Stimulated activated naive B cell treated with anti-CD40 and anti-IgM and Interleukin-4, amounts not matched to agents 10 μg/mL and 1 μg/mL and 100 μg/mL, for 72 hours (primary cell): Measurements from ENCODE around the gene ALCAM.

ENCODE experiments used
- ATAC-seq, 2 donors: fragments of 150-1000 bp; cut with Tn5 transposase; replicated peaks; 2 replicates each; pipeline ENCODE4 v1.10.0; 2021; ENCODE audit warnings: moderate library complexity in 1 of 2
- DNase-seq: peaks from one replicate; pipeline ENCODE4 v3.0.0; 2021
- H3K27ac Mint-ChIP-seq: one replicate; pipeline ENCODE4 v1.8.0; 2022; ENCODE audit warnings: mild to moderate bottlenecking, mixed read lengths
- H3K27me3 Mint-ChIP-seq, 2 donors: one replicate each; pipeline ENCODE4 v1.8.0; 2022; ENCODE audit warnings: mixed read lengths in 2 of 2
- H3K36me3 Mint-ChIP-seq, 2 donors: one replicate each; pipeline ENCODE4 v1.8.0; 2022; ENCODE audit warnings: mixed read lengths in 2 of 2, mild to moderate bottlenecking in 1 of 2
- H3K4me1 Mint-ChIP-seq, 2 donors: one replicate each; pipeline ENCODE4 v1.8.0; 2022; ENCODE audit warnings: mixed read lengths in 2 of 2, mild to moderate bottlenecking in 1 of 2
- H3K4me3 Mint-ChIP-seq, 2 donors: one replicate each; pipeline ENCODE4 v1.8.0; 2022; ENCODE audit warnings: mild to moderate bottlenecking in 2 of 2, mixed read lengths in 2 of 2, moderate library complexity in 1 of 2
- H3K9me3 Mint-ChIP-seq, 2 donors: one replicate each; pipeline ENCODE4 v1.8.0; 2022; ENCODE audit warnings: mixed read lengths in 2 of 2, mild to moderate bottlenecking in 1 of 2

Gene ALCAM

DNA sequence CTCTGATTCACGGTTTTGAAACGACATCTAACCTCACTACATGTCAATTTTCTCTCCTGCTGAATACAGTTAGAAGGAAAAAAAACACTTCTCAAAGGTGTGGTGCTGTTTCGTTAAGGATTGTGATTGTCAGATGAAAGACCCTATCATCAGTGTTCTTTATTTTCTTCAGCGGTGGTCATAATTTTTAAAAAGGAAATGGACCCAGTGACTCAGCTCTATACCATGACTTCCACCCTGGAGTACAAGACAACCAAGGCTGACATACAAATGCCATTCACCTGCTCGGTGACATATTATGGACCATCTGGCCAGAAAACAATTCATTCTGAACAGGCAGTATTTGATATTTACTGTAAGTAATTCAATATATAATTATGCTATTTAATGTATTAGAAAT, 167.8 kb downstream of the ALCAM start:
- DNase-seq (no peak), ATAC-seq (no peak)
- H3K27ac Mint-ChIP-seq = no peak overlapping the region
- no peak overlapping the region for H3K4me3 Mint-ChIP-seq
- H3K36me3 Mint-ChIP-seq = peaks cover 28 to 39% of the 10 kb centered on the region in 2 donors
- H3K4me1 Mint-ChIP-seq = no peaks in the 10 kb centered on the region
- H3K9me3 Mint-ChIP-seq = no peaks in the 10 kb centered on the region
- no peaks in the 10 kb centered on the region for H3K27me3 Mint-ChIP-seq

DNA sequence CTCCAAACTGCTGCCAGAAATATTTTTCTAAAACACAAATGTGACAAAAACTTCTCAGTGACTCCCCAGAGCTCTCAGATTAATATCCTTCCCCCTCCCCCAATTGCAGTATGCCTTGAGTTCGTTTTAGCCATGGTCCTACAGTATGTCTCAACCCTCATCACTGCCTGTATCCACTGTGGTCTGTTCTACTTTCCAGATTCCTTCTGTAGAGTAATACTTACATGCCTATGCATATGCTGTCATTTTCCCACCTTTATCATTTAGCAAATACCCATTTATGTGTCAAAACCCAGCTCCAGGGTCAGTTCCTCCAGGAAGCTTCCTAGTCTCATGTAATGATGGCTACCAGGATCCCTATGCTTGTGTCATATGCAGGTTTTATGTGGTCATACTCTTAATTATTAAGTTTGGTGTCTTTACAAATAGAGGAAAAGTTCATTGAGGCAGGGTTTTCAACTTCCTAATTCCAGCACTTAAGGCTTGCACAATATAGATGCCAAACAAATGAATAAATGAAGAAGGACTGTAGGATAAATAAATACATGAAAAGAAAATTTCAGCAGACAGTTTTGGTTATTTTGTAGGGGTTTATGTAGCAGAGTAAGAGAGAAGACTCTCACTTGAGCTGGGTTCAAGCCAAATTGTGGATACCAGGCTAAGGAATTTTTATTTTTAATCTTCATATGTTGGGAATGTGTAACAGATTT, 170.8 kb downstream of the ALCAM start:
- no peak overlapping the region for H3K27ac Mint-ChIP-seq
- ATAC-seq (no peak), DNase-seq (no peak)
- H3K4me1 Mint-ChIP-seq = no peaks in the 10 kb centered on the region
- H3K9me3 Mint-ChIP-seq = no peaks in the 10 kb centered on the region
- peaks cover 30 to 51% of the 10 kb centered on the region in 2 donors for H3K36me3 Mint-ChIP-seq
- no peaks in the 10 kb centered on the region for H3K27me3 Mint-ChIP-seq
- H3K4me3 Mint-ChIP-seq = no peak overlapping the region

DNA sequence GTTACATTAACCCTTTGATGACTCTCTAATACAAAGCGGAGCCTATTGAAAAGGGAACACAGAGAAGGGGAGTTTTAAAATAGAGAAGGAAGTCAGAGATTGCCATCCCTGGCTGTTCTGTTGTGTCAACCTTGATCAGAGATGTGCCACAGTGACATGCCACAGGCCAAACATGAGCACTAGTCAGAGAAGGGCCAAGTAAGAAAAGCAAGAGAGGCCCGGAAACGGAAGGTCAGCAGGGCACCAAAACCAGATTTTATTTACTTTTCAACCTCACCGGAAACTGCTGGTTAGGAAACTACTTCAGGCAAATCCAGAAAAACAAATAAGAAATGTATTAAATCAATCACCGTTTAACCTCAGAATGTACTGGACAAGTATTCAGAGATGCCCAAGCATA, 171.8 kb downstream of the ALCAM start:
- Mint-ChIP-seq H3K27ac (no peak overlapping the region), H3K4me3 (no peak overlapping the region), H3K4me1 (no peaks in the 10 kb centered on the region), H3K36me3 (peaks cover 34 to 57% of the 10 kb centered on the region in 2 donors), H3K9me3 (no peaks in the 10 kb centered on the region), H3K27me3 (no peaks in the 10 kb centered on the region)
- DNase-seq (no peak), ATAC-seq (no peak)

DNA sequence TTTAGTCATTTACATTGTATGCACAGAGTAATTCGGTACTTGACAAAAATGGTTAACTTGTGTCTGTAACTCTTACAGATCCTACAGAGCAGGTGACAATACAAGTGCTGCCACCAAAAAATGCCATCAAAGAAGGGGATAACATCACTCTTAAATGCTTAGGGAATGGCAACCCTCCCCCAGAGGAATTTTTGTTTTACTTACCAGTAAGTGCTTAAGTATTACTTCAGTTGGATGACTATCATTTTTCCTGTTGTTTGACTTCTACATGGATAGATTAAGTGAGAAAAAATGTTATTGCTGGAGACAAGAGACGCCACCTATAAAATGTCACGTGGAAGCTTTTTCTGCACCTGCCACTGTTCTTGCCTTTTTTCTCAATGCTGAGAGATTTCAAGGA, 173.2 kb downstream of the ALCAM start:
- Mint-ChIP-seq H3K4me3 (no peak overlapping the region), H3K27ac (no peak overlapping the region), H3K4me1 (no peaks in the 10 kb centered on the region), H3K27me3 (no peaks in the 10 kb centered on the region), H3K9me3 (no peaks in the 10 kb centered on the region), H3K36me3 (peaks cover 37 to 63% of the 10 kb centered on the region in 2 donors)
- DNase-seq (no peak), ATAC-seq (no peak)

DNA sequence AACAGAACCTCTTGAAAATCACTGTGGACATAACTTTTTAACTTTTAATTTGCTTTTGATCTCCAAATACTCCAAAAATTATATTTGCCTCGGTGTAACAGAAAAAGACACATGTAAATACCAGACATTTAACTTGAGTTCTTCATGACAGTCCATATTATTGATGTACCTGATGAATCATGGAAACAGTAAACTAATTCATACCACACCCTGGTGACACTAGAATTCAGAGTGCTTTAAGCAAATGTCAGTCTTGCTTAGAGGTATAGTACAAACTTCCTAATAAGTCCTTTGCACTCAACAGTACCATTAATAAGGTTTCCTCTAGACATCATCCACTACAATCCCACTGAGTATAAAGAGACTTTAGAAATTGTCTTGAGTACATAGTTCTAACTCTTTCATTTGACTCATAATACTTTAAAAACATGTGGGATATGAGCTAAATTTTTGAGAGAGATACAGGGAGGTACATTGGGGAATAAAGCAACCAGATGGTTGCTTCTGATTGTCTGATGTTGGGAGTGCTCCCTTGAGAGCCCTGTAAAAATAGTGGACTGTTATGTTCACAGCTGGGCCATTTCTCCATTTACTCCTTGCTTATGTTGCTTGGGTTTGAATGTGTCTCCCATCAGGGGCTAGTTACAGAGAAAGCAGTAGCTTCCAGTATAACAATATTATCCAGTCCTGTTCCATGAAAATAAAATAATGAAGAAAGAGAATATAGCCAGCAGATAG, 175.7 kb downstream of the ALCAM start:
- Mint-ChIP-seq H3K27me3 (no peaks in the 10 kb centered on the region), H3K9me3 (no peaks in the 10 kb centered on the region), H3K27ac (no peak overlapping the region), H3K36me3 (peaks cover 32 to 69% of the 10 kb centered on the region in 2 donors), H3K4me3 (no peak overlapping the region), H3K4me1 (no peaks in the 10 kb centered on the region)
- no peak for DNase-seq
- no peak for ATAC-seq

GRCh38 chr3:105545051-105545450, 178.3 kb downstream of the ALCAM start:
- H3K27ac Mint-ChIP-seq = no peak overlapping the region
- peaks cover 37 to 70% of the 10 kb centered on the region in 2 donors for H3K36me3 Mint-ChIP-seq

DNA sequence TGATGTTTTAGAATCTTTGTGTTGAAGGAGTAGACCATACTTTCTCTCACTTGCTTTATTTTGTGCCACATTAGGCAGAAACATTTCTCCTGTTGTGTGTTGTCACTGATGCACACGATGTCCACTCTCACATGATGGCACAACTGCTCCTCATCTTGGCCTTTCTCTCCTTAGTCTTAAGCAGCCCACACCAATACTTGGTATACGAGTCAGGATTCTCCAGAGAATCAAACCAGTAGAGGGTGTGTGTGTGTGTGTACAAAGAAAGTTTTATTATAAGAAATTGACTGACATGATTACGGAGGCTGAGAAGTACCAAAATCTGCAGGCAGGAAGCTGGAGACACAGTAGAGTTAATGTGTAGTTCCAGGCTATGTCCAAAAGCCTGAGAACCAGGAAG, 187.1 kb downstream of the ALCAM start:
- Mint-ChIP-seq H3K27ac (no peak overlapping the region), H3K4me1 (no peaks in the 10 kb centered on the region), H3K36me3 (peaks cover 26 to 59% of the 10 kb centered on the region in 2 donors), H3K9me3 (no peaks in the 10 kb centered on the region), H3K27me3 (no peaks in the 10 kb centered on the region), H3K4me3 (no peak overlapping the region)
- ATAC-seq = no peak
- no peak for DNase-seq

More at GRCh38 chr3:105545051-105545450, 178.3 kb downstream of the ALCAM start:
- Mint-ChIP-seq H3K27me3 (no peaks in the 10 kb centered on the region), H3K9me3 (no peaks in the 10 kb centered on the region), H3K4me1 (no peaks in the 10 kb centered on the region), H3K4me3 (no peak overlapping the region)
- DNase-seq (no peak), ATAC-seq (no peak)

- peaks cover 23 to 55% of the 10 kb centered on the region in 2 donors for H3K36me3 Mint-ChIP-seq
- DNase-seq (no peak), ATAC-seq (no peak)
- H3K27ac Mint-ChIP-seq = no peak overlapping the region
- H3K4me3 Mint-ChIP-seq = no peak overlapping the region
- H3K4me1 Mint-ChIP-seq = no peaks in the 10 kb centered on the region
- no peaks in the 10 kb centered on the region for H3K9me3 Mint-ChIP-seq
- H3K27me3 Mint-ChIP-seq = no peaks in the 10 kb centered on the region
Measured at GRCh38 chr3:105555206-105555605, 188.5 kb downstream of the ALCAM start.

GRCh38 chr3:105559856-105560255, 193.1 kb downstream of the ALCAM start:
- H3K4me3 Mint-ChIP-seq = no peak overlapping the region
- no peak overlapping the region for H3K27ac Mint-ChIP-seq
- no peaks in the 10 kb centered on the region for H3K4me1 Mint-ChIP-seq
- peaks cover 13 to 44% of the 10 kb centered on the region in 2 donors for H3K36me3 Mint-ChIP-seq
- no peaks in the 10 kb centered on the region for H3K9me3 Mint-ChIP-seq
- no peaks in the 10 kb centered on the region for H3K27me3 Mint-ChIP-seq
- no peak for DNase-seq
- no peak for ATAC-seq

GRCh38 chr3:105561876-105562275, 195.2 kb downstream of the ALCAM start:
- Mint-ChIP-seq H3K27ac (no peak overlapping the region), H3K27me3 (no peaks in the 10 kb centered on the region), H3K36me3 (peaks cover 16 to 51% of the 10 kb centered on the region in 2 donors), H3K9me3 (no peaks in the 10 kb centered on the region), H3K4me1 (no peaks in the 10 kb centered on the region), H3K4me3 (no peak overlapping the region)
- DNase-seq = no peak
- no peak for ATAC-seq

GRCh38 chr3:105564546-105565288, 198.0 kb downstream of the ALCAM start:
- H3K9me3 Mint-ChIP-seq = no peaks in the 10 kb centered on the region
- no peak for ATAC-seq
- H3K27ac Mint-ChIP-seq = no peak overlapping the region
- H3K4me1 Mint-ChIP-seq = no peaks in the 10 kb centered on the region
- H3K36me3 Mint-ChIP-seq = peaks cover 11 to 43% of the 10 kb centered on the region in 2 donors
- no peak overlapping the region for H3K4me3 Mint-ChIP-seq
- no peak for DNase-seq
- no peaks in the 10 kb centered on the region for H3K27me3 Mint-ChIP-seq

DNA sequence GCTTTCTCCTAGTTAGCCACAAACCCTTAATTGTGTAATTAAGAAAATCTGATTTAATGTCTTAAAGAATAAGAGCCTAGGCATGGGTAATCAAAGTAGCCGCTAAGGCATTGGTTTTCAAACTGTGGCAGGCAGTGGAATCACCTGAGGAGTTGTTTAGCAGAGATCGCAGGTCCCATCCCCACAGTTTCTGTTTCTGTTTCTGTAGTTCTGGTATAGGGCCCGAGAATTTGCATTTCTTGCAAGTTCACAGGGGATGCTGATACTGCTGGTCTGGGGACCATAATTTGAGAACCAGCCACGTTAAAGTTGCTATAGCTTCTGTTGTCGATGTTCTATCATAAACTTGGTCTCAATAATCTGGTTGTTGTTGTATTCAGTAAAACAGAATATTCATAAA, 204.3 kb downstream of the ALCAM start:
- peaks cover 19 to 48% of the 10 kb centered on the region in 2 donors for H3K36me3 Mint-ChIP-seq
- H3K9me3 Mint-ChIP-seq = peaks cover 0 to 1% of the 10 kb centered on the region in 2 donors
- H3K27ac Mint-ChIP-seq = no peak overlapping the region
- DNase-seq (no peak), ATAC-seq (no peak)
- no peaks in the 10 kb centered on the region for H3K4me1 Mint-ChIP-seq
- no peaks in the 10 kb centered on the region for H3K27me3 Mint-ChIP-seq
- H3K4me3 Mint-ChIP-seq = no peak overlapping the region

DNA sequence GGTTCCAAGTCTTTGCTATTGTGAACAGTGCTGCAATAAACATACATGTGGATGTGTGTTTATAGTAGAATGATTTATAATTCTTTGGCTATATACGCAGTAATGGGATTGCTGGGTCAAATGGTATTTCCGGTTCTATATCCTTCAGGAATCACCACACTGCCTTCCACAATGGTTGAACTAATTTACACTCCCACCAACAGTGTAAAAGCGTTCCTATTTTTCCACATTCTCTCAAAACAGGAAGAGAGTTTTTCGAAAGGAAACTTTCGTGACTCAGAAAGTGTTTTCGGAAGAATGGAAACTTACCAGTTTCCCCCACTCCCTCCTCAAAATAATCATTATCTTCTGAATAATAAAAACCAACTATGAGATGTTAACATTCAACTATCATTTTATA, 205.8 kb downstream of the ALCAM start:
- Mint-ChIP-seq H3K4me3 (no peak overlapping the region), H3K4me1 (no peaks in the 10 kb centered on the region), H3K9me3 (peaks cover 0 to 1% of the 10 kb centered on the region in 2 donors), H3K36me3 (peaks cover 22 to 55% of the 10 kb centered on the region in 2 donors), H3K27ac (no peak overlapping the region), H3K27me3 (no peaks in the 10 kb centered on the region)
- DNase-seq = no peak
- ATAC-seq = no peak

DNA sequence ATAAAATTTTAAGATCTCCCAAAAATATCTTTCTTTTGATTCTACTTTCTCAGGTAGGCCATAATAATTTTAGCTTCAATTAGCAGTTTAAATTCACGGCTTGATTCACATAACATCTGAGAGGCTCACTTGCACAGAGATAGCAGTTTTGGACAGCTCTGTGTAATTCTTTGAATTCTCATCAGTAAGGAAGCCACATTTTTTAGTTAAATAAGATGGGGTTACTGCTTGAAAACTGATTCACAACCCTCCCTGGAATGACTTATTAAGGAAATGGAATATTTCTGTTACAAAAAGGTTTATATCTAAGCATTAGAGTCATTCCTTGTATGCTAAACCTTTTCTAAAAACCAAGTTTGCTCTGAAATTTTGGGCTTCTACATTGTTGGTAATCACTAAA, 212.7 kb downstream of the ALCAM start:
- ATAC-seq = no peak
- Mint-ChIP-seq H3K27me3 (peaks cover 0 to 4% of the 10 kb centered on the region in 2 donors), H3K4me1 (no peaks in the 10 kb centered on the region), H3K36me3 (peaks cover 6 to 19% of the 10 kb centered on the region in 2 donors), H3K9me3 (peaks cover 0 to 3% of the 10 kb centered on the region in 2 donors), H3K27ac (no peak overlapping the region), H3K4me3 (no peak overlapping the region)
- no peak for DNase-seq
